Fibroblast of mammary gland (primary cell): ENCODE measurements around the gene SHISA8.
A peak's percentile ranks its signal among the peaks of the same experiment; 100 is the strongest.

ENCODE experiments used
- DNase-seq: peaks from one replicate; pipeline ENCODE4 v3.0.0-alpha.2; 2010; ENCODE audit warnings: low read depth
- H3K4me3 ChIP-seq: 2 replicates; pipeline ENCODE4 v1.5.1; 2011; ENCODE audit warnings: low read depth, mild to moderate bottlenecking, low read length, moderate library complexity; ENCODE audit not compliant: control insufficient read depth
- CTCF ChIP-seq: conservative IDR thresholded peaks from 2 replicates; pipeline ENCODE4 v1.5.1; 2011; ENCODE audit warnings: low read depth, low read length, inconsistent platforms; ENCODE audit not compliant: control insufficient read depth, insufficient read depth

SHISA8 gene

GRCh38 chr22:41913040-41913719 lies 1.7 kb downstream of the SHISA8 start:
- TF ChIP-seq CTCF: no peak
- DNase-seq: no peak
- no peak overlapping the region for H3K4me3 ChIP-seq

- no peak for TF ChIP-seq CTCF
- no peak for DNase-seq
- no peak overlapping the region for H3K4me3 ChIP-seq
These were observed 2.4 kb downstream of the SHISA8 start for GRCh38 chr22:41912338-41913039.

- TF ChIP-seq CTCF: no peak
- no peak for DNase-seq
- no peak overlapping the region for H3K4me3 ChIP-seq
These were observed 3.8 kb downstream of the SHISA8 start for GRCh38 chr22:41911001-41911611.

- H3K4me3 ChIP-seq: no peak overlapping the region
- TF ChIP-seq CTCF: no peak
- peak; percentile 15 for DNase-seq
These were observed 4.5 kb downstream of the SHISA8 start for GRCh38 chr22:41910050-41911000.

GRCh38 chr22:41909310-41910049 lies 5.4 kb downstream of the SHISA8 start:
- no peak overlapping the region for H3K4me3 ChIP-seq
- TF ChIP-seq CTCF: no peak
- DNase-seq: no peak
